Measurements from ENCODE around the gene SULF2.
A peak's percentile ranks its signal among the peaks of the same experiment; 100 is the strongest.

The SULF2 gene

GRCh38 chr20:47788741-47789080 lies 3.4 kb upstream of the SULF2 start:
- peak in 2 of 10 donors; percentile 69 to 77 for DNase-seq
- intact Hi-C loops (cut with DNase I), result loop anchor here (5.0 to 10.0 kb wide), 2 partner anchors 61 to 506 kb away; no protein-coding TSS in a partner anchor

GRCh38 chr20:47786765-47787107 lies 1.5 kb upstream of the SULF2 start:
- no peak for DNase-seq
- intact Hi-C loops (cut with DNase I), result loop anchor here (1.0 to 10.0 kb wide), 3 partner anchors 59 to 835 kb away; no protein-coding TSS in a partner anchor

GRCh38 chr20:47785854-47786764 lies 828 bp upstream of the SULF2 start:
- DNase-seq, result peak; percentile 54 to 95 (median 69)
- intact Hi-C loops (cut with DNase I), result loop anchor here (1.0 to 10.0 kb wide), 3 partner anchors 59 to 835 kb away; no protein-coding TSS in a partner anchor

GRCh38 chr20:47784599-47785310 lies 526 bp downstream of the SULF2 start:
- DNase-seq, result peak in 4 of 10 donors; percentile 26 to 85 (median 54)
- intact Hi-C loops (cut with DNase I), result loop anchor here (5.0 to 10.0 kb wide), 2 partner anchors 57 to 510 kb away; no protein-coding TSS in a partner anchor

- intact Hi-C loops (cut with DNase I), result loop anchor here (10.0 kb wide), 1 partner anchor 511 kb away; no protein-coding TSS in a partner anchor
- no peak for DNase-seq
These were observed 1.3 kb downstream of the SULF2 start for GRCh38 chr20:47783828-47784598.

GRCh38 chr20:47782920-47783552 lies 2.2 kb downstream of the SULF2 start:
- intact Hi-C loops (cut with DNase I), result loop anchor here (10.0 kb wide), 1 partner anchor 512 kb away; no protein-coding TSS in a partner anchor
- DNase-seq, result no peak

GRCh38 chr20:47782076-47782475 lies 3.2 kb downstream of the SULF2 start:
- DNase-seq, result no peak
- intact Hi-C loops (cut with DNase I), result loop anchor here (10.0 kb wide), 1 partner anchor 513 kb away; no protein-coding TSS in a partner anchor

- DNase-seq, result no peak
- intact Hi-C loops (cut with DNase I), result loop anchor here (10.0 kb wide), 1 partner anchor 513 kb away; no protein-coding TSS in a partner anchor
These were observed 3.6 kb downstream of the SULF2 start for GRCh38 chr20:47781632-47782031.

- intact Hi-C loops (cut with DNase I), result loop anchor here (10.0 kb wide), 1 partner anchor 514 kb away; no protein-coding TSS in a partner anchor
These were observed 4.4 kb downstream of the SULF2 start for GRCh38 chr20:47780720-47781389.

GRCh38 chr20:47778398-47779354 lies 6.6 kb downstream of the SULF2 start:
- DNase-seq, result no peak
- intact Hi-C loops (cut with DNase I), result no loop called here

More at GRCh38 chr20:47780720-47781389, 4.4 kb downstream of the SULF2 start:
- peak in 1 of 10 donors; percentile 59 for DNase-seq

- intact Hi-C loops (cut with DNase I), result no loop called here
- no peak for DNase-seq
These were observed 8.1 kb downstream of the SULF2 start for GRCh38 chr20:47777220-47777619.

- no peak for DNase-seq
- intact Hi-C loops (cut with DNase I), result no loop called here
These were observed 8.6 kb downstream of the SULF2 start for GRCh38 chr20:47776639-47777038.

- DNase-seq, result no peak
- intact Hi-C loops (cut with DNase I), result no loop called here
These were observed 9.4 kb downstream of the SULF2 start for GRCh38 chr20:47775841-47776240.

GRCh38 chr20:47775039-47775438 lies 10.2 kb downstream of the SULF2 start:
- intact Hi-C loops (cut with DNase I), result no loop called here

GRCh38 chr20:47774131-47774777 lies 11.0 kb downstream of the SULF2 start:
- DNase-seq, result no peak
- intact Hi-C loops (cut with DNase I), result no loop called here

More at GRCh38 chr20:47775039-47775438, 10.2 kb downstream of the SULF2 start:
- DNase-seq, result no peak

- intact Hi-C loops (cut with DNase I), result no loop called here
- DNase-seq, result no peak
These were observed 11.9 kb downstream of the SULF2 start for GRCh38 chr20:47773371-47773786.

- intact Hi-C loops (cut with DNase I), result no loop called here
- peak in 1 of 10 donors; percentile 14 for DNase-seq
These were observed 14.3 kb downstream of the SULF2 start for GRCh38 chr20:47770935-47771334.
